Stimulated activated CD4-positive, alpha-beta T cell treated with anti-CD3 and anti-CD28 coated beads, Interleukin-1b, Interleukin-23, amount 100 ng/mL, for 4 hours (primary cell): Measurements from ENCODE around the gene PPP1R36.
"Not testable (repeated sequence)": the region's sequence is repeated elsewhere in the genome, so short reads cannot be mapped to it uniquely, and the experiment has no call there.

Experiments used
- DNase-seq, 2 donors: peaks; one replicate each; pipeline ENCODE4 v3.0.0-alpha.2; 2020; ENCODE audit warnings: low read depth in 2 of 2

PPP1R36 gene, protein sequence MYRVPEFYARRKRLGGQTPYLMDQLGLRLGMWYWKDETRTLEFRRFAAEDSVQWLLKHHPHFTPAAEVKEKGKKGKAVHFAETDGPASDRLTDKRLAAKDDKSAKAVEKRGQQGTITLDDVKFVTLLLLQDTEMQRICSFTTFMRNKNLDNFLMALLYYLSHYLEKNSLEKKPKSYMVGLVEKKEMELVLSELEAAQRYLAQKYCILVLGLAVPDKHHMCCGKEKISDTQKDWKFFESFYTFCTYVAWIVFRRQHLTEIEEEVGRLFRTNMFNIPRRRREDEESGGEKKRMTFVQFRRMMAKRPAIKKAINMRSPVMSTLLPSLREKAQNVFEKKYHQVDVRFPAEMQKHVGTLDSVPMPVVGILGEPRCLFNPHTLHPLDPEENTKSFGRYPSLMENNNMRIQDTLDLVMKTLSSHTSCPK

DNA sequence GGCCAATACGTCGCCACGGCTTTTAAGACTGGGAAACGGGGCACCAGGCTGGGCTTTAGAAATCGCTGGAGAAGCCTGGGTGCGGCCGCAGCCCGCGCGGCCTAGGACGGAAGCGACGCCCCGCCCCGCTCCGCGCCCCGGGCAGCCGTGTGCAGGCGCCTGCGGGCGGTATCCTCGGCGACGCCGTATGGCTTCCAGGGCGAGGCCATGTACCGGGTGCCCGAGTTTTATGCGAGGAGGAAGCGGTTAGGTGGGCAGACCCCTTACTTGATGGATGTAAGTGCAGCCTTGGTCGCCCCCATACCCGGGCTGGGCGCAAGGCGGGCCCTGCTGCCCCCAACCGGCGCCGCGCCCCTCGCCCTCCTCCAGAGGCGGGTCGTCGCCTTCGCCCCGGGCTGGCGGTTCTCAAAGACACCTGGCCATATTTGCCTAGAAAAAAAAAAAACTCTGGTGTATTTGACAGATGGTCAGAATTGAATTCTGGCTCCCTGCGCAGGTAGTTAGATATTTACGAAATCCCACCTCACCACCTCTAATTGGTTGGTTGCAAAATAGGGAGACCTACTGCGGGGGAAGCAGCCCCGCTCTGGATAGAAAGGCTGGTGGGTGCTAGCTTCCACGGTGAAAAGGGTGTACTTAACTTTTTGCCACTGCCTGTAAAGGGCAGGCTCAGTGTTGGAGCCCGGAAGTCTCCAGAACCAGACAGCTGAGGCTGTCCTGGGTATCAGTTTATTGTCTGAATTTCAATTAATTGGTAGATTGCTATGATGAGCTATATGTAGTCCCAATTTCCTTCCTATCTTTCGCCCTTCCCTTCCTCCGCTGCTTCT lies at the start of gene PPP1R36:
Gene PPP1R36, plus strand, starts transcription at position 171 of the 830 bp plus-strand sequence. Its CDS starts 37 bp downstream, at position 208.
- DNase-seq = peak in 1 of 2 donors; percentile 38

DNA sequence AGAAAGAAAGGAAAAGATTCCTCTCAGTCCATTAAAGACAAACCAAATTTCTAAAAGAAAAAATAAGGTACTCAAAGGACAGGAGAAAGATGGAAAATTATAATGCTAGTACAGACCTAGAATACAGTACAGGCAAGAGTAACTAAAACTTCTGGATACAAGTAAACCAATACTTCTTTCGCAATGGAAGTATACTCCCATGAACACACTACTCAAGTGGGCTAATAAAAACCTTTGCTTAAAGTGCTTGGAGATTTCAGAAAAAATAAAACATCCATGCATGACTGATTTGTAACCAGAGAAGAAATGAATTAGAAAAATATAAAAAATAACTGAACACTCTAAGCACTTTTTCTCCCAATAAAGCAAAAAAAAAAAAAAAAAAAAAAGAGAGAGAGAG lies 49.7 kb upstream of the PPP1R36 start:
- no peak for DNase-seq

DNA sequence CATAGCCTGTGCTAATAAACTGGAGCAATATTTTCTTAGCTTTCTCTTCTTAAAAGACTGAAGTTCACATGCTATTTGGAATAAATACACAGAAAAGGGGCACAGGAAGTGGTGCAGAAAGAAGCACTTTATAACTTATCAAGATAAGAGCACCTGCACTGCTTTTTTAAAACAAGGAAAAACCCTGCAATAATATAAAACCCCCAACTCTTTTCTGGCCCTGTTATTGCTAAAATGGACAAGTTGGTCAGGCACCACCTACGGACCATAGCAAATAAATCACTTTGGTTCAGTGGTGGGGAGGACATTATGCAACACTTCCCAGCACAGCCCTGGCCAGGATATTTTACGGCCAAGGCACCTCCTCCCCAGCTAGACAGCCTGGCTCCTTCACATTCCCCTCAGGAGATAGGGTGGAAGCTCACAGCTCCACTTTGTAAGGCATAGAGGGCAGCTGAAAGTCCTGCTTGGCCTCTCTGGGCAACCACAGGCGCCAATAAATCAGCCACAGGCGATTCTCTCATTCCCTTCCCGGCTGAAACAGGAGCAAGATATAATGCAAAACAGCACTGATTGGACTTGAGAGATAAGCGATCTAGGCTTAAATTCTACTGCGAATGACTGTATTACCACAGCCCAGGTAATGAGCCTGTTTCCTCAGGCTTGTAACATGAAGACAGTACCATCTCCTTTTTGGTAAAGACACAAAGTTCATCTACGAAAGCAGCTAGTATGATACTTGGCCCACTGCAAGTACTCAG lies 48.2 kb upstream of the PPP1R36 start:
- no peak for DNase-seq

DNA sequence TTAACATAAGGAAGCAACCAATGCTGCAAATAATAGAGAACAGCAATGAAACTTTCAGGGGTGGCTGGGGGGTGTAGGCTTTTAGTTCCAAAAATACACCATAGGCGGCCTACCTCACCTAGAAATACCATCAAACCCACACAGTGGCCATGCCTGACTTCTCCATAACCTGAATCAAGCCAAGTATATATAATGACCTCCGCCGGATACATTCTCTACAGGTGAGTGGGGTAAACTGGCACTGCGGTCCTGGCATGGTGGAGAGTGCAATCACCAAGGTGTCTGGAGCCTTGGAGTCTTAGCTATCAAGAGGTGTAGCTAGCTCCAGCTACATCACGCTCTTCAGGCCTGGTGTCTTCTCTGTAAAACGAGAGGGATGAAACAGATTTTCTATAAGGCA lies 47.3 kb upstream of the PPP1R36 start:
- DNase-seq = no peak

DNA sequence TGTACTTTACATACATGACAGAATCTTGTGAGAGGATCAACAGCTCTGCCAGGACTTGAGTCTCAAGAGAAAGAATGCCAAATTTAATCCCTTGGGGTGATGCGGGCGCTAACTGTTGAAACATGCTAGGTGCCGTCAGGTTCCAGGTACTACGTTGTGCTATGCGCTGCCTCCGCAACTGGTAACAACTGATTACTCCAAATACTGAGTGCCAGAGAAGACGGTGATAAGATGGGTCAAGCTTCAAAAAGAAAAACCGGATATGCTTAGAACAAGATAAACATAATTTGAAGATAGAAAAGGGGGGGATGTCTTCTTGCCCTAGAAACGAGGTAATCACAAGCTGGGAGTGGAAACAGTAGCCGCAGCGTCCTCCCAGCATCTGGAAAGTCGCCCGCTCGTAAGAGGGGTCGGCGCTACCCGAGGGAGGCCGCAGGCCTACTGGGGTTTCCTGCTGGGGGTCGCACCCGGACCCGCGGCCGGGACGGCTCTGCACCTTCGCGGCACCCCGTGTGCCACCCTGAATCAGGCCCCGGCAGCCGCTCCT lies 46.8 kb upstream of the PPP1R36 start:
- no peak for DNase-seq

- DNase-seq = peak; percentile 83 to 91
Observed at GRCh38 chr14:64503434-64504309, 46.1 kb upstream of the PPP1R36 start, which contains the start of gene ZBTB25. TSS of gene ZBTB25 (minus strand) at chr14:64503838. CDS start at chr14:64490533, 13,305 bp downstream.

DNA sequence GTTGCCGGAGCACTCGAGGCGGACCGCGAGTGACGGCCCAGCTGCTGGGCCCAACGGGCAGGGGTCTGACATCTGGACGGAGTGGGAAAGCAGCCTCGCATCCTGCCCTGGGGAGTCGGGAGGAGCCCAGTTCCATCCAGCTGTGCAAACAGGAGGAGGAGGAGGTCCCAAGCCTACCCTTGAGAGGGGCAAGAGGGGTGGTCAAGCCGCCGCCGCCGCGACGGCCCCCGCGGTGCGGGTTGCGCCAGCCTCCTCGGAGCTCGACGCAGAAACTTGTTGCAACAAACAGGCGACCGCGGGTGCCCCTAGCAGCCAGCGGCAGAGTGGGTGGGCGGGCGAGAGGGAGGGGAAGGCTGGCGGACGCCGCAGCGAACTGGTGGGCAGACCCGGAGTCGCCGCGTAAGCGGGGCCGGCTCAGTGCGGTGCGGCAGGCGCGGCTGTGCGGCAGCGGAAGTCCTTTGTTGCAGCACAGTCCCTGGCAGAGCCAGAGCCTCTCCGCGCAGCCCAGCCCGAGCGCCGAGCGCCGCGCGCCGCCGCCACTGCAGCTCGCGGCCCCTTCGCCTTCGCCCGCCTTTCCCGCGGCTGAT lies 45.4 kb upstream of the PPP1R36 start, which contains the start of gene ZBTB1:
Gene ZBTB1, plus strand, starts transcription at position 461 of the 587 bp plus-strand sequence. CDS start 16,735 bp downstream, outside the sequence.
- peak; percentile 75 to 79 for DNase-seq

DNA sequence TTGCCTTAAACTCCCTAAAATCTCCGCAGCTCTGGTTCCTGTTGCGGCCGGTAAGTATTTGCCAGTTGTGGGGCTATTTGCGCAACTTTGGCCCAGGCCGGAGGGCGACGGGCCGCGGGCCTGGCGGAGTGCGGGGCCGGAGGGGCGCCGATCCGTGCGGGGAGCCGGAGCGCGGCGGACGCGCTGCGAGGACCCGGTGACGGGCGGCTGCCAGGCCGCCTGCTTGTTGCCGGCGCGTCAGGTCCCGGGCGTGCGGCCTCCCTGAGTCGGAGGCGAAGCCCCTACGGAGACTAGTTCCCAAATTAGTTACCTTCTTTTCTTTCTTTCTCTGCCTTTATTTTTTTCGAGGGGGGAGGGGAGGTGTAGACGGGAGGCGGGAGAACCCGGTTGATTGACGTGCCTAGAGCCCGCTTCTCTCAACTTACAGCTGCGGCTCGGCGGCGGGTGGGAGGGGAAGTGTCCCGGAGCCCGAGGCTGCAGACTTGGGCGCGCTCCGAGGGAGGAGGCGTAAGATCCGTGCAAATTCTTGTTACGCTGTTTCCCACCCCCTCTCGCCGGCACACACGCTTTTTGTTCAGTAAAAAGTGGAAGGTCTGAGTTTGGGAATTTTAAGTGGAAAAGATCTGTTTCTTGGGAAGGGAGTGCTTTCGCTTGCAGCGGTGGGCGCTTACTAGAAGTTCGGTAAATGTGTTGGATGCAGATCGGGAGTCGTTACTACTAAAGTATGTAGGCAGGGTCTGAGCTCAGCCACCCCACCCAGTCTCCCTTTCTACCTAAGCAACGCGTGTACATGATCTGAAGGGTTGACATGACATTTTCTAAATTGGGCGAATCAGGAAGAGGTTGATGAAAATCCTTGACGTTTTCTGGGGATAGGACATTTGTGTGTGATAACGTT lies 44.6 kb upstream of the PPP1R36 start:
- DNase-seq = peak; percentile 76

DNA sequence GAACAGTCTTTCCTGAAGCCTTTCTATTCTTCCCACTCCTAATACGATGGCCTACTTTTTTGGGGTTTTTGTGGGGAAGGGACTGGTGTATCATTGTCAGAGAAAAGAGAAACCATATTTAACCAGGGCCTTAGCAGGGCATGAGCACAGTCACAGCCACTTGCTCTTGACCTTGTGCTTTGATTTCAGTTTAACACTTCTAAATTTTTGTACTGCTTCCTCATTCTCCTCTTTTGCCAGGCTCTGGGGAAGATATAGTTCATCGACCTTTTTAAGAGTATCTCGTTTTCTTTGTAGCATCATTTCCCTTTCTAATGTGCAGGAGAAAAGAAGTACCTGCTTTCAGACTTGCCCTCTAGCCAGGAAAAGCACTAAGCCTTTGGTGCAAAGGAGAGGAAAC lies 43.0 kb upstream of the PPP1R36 start:
- DNase-seq = no peak

DNA sequence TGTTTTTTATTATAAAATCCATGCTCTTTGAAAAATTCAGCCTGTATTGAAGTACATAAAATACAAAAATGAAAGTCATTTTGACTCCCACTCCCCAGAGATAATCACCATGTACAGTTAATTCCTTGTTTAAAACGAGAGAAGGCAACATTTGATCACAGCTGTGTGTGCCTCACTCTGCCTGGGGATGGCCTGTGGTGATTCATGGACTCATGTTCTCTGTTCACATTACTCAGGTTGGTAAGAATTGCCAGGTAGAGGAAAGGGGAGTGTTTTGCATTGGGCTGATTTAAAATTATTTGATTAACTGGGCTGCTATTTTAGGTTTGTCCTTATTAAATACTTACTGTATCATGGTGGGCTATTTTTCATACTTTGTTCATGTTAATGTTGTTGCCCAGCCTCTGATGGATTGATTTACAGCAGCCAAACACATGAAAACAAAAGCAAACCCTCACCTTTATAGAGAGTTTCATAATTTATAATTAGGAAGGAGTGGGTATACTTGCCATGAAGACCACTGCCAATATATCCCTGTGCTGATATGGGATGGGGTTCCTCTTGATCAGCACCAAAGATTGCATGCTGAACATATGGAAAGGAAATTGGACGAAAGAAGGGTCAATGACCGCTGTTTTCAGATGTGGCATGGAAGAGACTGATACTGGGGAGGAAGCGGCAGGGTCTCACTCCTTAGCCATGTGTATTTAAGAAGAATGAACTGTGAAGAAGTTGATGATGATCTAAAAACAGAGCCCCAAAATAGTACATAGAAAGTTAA lies 42.2 kb upstream of the PPP1R36 start:
- peak; percentile 23 to 36 for DNase-seq

DNA sequence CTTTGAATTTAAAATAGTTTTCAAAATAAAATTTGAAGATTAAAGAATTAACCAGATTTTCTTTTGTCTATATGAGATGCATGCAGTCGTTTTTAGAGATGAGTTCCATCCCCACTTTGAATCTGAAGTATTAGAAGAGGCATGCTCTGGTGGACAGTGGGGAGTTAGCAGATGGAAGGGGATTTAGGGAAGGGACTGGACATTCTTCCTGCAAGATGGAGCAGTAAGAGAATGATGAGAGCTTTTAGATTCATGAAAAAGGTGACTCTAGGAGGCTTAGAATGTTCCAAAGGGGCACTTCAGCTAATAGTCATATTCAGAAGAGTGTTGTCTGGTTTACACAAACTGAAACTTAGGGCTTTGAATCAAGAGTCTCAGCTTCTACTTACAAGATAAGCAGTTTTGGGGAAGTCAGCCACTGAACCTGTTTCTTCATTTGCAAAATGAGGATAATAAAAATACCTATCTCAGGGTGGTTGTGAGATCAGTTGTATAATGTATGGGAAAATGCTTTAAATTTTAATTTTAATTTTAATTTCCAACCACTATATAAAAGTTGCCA lies 41.5 kb upstream of the PPP1R36 start:
- DNase-seq = no peak

DNA sequence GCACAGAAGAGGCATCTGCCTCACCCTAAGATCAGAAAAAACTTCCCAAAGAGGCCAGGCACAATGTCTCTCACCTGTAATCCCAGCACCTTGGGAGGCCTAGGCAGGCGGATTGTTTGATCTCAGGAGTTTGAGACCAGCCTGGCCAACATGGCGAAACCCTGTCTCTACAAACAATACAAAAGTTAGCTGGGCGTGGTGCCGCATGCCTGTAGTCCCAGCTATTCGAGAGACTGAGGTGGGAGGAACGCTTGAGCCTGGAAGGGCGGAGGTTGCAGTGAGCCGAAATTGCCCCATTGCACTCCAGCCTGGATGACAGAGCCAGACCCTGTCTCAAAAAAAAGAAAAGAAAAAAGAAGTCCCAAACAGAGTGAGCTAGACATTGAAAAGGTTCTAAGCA lies 40.7 kb upstream of the PPP1R36 start:
- no peak for DNase-seq

DNA sequence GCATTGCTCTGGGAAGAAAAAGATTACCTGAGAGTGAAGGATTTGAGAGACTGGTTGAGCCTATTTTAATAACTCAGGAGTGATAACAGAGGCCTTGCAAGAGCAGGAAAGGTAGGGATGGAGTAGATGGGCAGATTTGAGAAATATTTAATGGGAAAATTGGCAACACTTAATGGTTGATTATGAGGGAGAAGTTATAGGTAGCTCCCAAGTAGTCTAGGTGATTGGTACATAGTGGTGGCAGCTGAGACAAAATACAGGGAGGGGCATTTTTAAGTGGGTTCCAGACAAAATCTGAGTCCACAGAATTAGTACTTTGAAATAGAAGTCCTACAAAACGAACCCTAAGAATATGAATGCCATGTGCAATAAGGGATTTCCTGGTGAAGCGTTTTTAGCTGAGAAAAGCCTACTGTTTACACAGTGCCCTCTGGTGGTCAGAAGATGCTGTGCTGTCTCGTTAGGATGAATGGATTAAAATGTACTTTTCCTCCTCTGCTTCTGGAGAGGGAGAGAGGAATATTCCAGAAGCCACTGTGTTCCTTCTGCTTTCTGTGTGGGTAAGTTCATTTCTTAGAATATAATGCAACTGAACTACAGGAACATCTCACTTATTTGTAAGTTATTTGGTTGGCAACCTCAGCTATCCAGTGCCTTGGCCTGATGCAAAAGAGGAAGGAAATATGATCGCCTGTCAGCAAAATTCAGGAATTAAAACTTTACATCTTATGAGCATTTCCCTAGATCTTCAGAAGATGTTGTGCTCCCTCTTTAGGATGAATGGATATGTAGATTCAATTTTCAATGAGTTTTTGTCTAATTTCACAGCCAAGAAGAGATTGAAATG lies 38.7 kb upstream of the PPP1R36 start:
- DNase-seq = peak; percentile 37 to 58

DNA sequence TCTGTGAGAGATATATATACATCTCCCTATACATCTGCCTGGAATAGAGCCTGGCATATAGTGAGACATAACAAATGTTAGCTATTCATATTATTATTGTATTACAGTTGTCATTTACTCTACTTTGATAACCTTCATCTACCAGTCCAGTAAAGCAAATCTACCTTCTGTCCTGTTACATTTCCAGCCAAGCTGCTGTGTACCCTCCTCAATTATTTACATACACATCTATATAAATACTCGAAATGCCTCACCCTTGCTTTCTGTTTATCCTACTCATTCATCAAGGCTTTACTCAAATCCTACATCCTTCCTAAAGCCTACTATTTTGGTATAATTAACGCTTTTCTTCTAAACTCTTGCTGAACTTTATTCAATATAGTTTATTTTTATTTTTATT lies 36.5 kb upstream of the PPP1R36 start:
- DNase-seq = no peak

DNA sequence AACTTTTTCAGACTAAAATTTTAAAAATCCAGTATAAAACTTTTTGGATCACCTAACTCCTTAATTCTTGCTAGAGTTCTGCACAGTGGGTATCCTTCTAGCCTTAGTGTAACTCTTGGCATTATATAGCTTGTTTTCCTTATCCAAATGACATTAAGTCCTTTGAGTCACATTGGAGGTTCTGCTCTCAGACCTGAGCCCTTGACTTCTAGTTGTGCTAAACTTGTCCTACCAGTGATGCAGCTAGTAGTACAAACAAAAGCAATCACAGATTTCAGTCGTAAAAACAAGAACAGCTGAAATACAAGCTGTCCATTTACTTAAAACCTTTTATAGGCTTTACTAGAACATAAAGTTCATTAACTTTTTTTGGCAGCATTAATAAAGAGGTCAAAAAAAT lies 34.7 kb upstream of the PPP1R36 start:
- no peak for DNase-seq

- DNase-seq = no peak
Observed at GRCh38 chr14:64516969-64517368, 32.8 kb upstream of the PPP1R36 start.

GRCh38 chr14:64517667-64518066 lies 32.1 kb upstream of the PPP1R36 start:
- DNase-seq = not testable (repeated sequence)
